Thoracic aorta endothelial cell (primary cell): ENCODE results near the gene DOCK6. TPM values are rescaled to one million over a fixed set of nuclear protein-coding genes. Genes with fewer than 3 reads are reported as not detected.

ENCODE experiments used
- total RNA-seq: library from RNA; depleted of rRNA; stranded (reverse); fragments of >200 nt; gene quantifications from 2 replicates; pipeline ENCODE4 v1.2.3, GENCODE V29; 2012

DOCK6 gene
- 113 and 160 TPM in 2 replicates for total RNA-seq

GRCh38 chr19:11261971-11262839 is at the start of gene DOCK6:
Gene DOCK6 (minus strand): TSS chr19:11262524. CDS start chr19:11262440, 84 bp downstream.

GRCh38 chr19:11295665-11296245 is 33.4 kb upstream of the DOCK6 start, which contains the start of gene TSPAN16:
Gene TSPAN16 (plus strand): TSS chr19:11296160. CDS start chr19:11296298, 138 bp downstream.

GRCh38 chr19:11239377-11240000 is 22.8 kb downstream of the DOCK6 start, which contains the start of gene ANGPTL8:
Gene ANGPTL8 (plus strand): TSS chr19:11239619. CDS start chr19:11239638, 19 bp downstream.

GRCh38 chr19:11197291-11198174 is 64.8 kb downstream of the DOCK6 start, which contains the start of gene KANK2:
Gene KANK2 (minus strand): TSS chr19:11197545. CDS start chr19:11194511, 3,034 bp downstream.

GRCh38 chr19:11155373-11156120 is 106.8 kb downstream of the DOCK6 start, which contains the start of gene SPC24:
Gene SPC24 (minus strand): TSS chr19:11155782. CDS start chr19:11155776, 6 bp downstream.

Other genes with a start within 250 kb of the DOCK6 start
- 93.1 and 179 TPM in 2 replicates for gene LDLR, start 173.1 kb downstream of the DOCK6 start, total RNA-seq
- 53.2 and 79.5 TPM in 2 replicates for gene SPC24, start 106.7 kb downstream of the DOCK6 start, total RNA-seq
- gene KANK2, start 65.0 kb downstream of the DOCK6 start, total RNA-seq: 53.1 and 70.1 TPM in 2 replicates
- not detected in 2 replicates for gene ANGPTL8, start 22.9 kb downstream of the DOCK6 start, total RNA-seq
- not detected in 2 replicates for gene TSPAN16, start 33.6 kb upstream of the DOCK6 start, total RNA-seq
- 44.4 and 51.0 TPM in 2 replicates for gene RAB3D, start 77.1 kb upstream of the DOCK6 start, total RNA-seq
- 97.9 and 112 TPM in 2 replicates for gene TMEM205, start 83.7 kb upstream of the DOCK6 start, total RNA-seq
- gene CCDC159, start 84.0 kb upstream of the DOCK6 start, total RNA-seq: 7.6 and 9.6 TPM in 2 replicates
- 10.0 and 11.3 TPM in 2 replicates for gene PLPPR2, start 92.9 kb upstream of the DOCK6 start, total RNA-seq
- gene SWSAP1, start 112.1 kb upstream of the DOCK6 start, total RNA-seq: 0.80 and 1.2 TPM in 2 replicates
- 7.7 and 9.0 TPM in 2 replicates for gene EPOR, start 121.8 kb upstream of the DOCK6 start, total RNA-seq
- gene RGL3, start 156.8 kb upstream of the DOCK6 start, total RNA-seq: 2.9 and 3.9 TPM in 2 replicates
- gene ODAD3, start 172.6 kb upstream of the DOCK6 start, total RNA-seq: 0.50 TPM in 1 of 2 replicates, not detected in the other
- gene PRKCSH, start 173.1 kb upstream of the DOCK6 start, total RNA-seq: 120 and 121 TPM in 2 replicates
- not detected in 2 replicates for gene ELAVL3, start 218.5 kb upstream of the DOCK6 start, total RNA-seq
- 3.9 and 4.0 TPM in 2 replicates for gene ZNF653, start 243.3 kb upstream of the DOCK6 start, total RNA-seq